ENCODE measurements around the gene TP53I11.
A peak's percentile ranks its signal among the peaks of the same experiment; 100 is the strongest.

Gene TP53I11

DNA sequence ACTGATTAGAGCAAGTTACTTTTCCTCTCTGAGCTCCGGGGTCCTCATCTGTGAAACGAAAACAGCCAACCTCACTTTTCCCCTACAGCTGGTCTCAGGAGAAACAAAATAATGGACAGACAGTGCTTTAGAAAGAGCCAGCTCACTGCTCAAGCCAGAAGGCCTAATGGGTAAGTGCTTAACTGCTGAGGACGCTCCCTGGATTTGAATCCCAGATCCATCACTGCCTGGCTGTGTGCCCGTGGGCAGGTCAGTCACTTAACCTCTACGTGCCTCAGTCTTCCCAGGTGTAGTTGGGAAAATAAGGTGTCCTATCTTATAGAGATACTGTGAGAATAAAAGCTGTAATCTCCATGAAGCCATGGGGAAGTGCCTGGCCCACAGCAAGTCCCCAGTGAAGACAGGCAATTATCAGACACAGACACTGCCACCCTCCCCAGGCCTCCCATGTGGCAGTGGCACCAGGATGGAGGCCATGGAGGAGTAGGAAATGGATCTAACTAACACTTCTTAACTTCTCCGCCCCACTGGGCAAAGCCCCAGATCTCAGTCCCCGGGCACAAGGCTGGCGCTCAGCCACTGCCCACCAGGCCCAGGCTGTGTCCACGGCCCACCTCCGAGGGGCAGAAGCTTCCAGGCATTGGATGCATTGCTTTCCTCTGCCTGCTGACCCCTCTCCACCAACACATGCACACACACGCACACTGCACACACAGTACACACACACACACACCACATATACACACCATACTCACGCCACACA is 9.2 kb downstream of the TP53I11 start:
- no peak for DNase-seq

DNA sequence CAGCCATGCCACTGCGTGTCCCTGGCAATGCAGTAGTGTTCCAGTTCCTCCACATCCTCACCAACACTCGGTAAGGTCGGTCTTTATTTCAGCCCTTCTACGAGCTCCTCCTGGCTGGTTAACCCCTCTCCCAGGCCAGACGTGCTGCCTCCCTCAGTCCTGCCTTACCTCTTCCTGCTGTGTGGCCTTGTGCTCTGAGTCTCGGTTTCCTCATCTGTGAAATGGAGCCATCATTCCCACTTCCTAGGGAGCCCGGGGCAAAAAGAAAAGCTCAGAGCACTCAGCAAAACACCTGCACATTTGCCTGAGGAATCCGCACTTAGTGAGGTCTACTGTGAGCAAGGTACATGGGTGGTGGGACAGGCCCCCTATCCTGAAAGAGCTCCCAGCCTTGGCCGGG is 9.8 kb downstream of the TP53I11 start:
- DNase-seq = no peak

DNA sequence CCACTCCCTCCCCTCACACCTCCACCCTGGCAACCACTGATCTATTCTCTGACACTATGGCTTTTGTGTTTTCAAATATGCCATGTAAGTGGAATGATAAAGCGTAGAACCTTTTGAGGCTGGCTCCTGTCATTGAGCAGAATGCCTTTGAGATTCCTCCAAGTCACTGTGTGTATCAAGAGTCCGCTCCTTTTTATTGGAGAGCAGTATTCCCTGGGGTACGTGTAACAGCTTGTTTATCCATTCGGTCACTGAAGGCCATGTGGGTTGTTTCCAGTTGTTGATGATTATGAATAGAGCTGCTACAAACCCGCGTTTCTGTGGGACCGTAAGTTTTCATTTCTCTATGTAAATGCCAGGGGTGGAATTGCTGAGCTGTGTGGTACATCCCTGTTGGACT is 10.3 kb downstream of the TP53I11 start:
- no peak for DNase-seq

DNA sequence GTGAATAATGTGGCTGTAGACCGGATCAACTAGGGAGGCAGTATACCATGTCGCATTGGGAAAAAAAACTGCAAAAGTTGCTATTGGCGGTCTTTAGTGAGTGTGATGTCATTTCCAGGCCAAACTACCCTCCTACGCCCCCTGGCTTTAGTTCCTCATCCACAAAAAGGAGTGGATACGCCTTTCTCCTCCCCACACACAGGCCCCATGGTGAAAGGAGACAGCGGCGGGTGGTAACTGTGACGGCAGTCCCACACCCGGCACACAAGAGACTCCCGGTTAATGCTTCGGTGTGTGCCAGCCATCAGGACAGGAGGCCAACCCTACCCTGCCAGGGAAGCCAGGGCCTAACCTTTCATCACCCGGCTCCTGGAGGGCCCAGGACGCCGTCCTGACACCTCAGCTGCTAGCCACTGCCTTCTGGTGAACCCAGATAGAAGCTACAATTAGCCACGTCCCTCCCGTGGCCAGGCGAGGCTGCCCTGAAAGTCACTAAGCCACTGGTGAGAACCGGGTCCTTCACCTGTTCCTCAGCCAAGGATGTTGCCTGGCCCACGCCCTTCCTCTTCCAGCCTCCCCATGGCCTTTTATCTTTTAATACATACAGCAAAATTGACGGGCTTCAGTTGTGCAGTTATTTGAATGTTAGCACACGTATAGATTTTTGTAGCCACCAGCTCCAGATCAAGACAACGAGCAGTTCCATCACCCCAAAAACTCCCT is 10.8 kb downstream of the TP53I11 start:
- peak in 1 of 58 donors; percentile 26 for DNase-seq

DNA sequence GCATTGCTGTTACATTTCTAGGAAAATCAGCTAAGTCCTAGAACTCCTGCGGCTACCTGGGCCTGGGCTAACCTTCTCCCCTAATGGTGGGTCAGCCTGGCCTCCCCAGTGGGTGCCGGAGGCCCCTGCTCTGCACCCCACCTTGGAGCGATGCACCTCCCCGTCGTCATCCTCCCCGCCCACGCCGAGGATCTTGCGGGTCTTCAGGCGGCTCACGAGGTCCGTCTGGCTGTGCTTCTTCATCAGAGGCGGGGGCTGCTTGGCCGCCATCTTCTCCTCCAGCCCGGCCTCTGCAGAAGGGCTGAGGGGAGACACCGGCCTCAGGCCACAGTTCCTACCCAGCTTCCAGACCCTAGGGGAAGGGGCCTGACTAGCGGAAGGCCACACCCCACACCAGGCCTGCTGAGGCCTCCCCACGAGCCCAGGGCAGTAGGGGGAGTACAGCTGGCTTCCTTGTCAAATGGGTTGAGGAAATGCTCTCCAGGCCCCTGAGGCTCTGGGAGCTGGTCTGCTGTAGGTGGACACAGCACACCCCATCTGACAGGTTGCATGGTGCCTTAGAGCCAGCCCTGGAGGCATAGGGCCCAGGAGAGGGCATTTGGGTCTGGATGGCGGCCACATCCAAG is 12.5 kb downstream of the TP53I11 start:
- no peak for DNase-seq

DNA sequence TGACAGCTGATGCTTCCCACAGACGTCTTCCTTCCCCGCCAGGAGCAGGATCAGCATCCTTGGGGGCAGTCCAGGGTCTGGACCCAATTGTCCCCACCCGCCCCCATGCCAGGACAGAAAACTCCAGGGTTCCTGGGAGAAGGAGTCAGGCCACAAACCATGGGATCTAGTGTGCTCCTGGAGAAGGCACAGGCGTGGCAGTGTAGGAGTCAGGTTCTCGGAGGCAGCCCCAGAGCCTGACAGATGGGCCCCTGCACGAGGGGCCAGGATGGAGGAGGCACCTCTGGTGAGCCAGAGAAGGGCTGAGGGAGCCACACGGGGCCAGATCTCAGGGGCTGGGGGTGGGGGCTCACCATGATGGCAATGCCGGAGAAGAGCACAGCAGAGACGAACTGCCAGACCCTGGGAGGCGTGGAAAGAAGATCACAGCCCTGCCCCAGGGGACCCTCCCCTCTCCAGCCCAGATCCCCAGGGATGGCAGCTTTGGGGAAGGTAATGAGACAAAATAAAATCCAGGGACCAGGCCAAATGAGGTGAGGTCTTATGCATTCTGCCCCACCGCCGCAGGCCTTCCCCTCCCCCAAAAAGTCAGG is 13.6 kb downstream of the TP53I11 start:
- DNase-seq = peak in 1 of 58 donors; percentile 20

DNA sequence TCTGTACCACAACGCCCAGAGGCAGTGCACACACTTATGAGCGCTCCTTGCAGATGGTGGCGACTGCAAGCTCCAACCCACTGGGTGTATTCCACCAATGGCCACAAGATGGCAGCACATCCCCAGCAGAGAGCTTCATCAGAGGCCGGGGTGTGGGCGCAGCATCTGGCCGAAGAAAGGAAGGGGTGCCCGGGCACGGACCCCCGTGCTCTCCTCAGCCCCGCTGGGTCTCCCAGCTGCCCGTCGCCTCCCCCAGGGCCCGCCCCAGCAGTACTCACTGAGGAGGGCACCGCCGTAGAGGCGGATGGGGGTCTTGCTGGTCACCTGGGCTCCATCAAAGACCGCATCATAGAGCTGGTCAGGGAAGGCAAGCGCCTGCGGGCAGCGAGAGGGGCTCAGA is 14.2 kb downstream of the TP53I11 start:
- DNase-seq = peak in 57 of 58 donors; percentile 32 to 92 (median 76)

DNA sequence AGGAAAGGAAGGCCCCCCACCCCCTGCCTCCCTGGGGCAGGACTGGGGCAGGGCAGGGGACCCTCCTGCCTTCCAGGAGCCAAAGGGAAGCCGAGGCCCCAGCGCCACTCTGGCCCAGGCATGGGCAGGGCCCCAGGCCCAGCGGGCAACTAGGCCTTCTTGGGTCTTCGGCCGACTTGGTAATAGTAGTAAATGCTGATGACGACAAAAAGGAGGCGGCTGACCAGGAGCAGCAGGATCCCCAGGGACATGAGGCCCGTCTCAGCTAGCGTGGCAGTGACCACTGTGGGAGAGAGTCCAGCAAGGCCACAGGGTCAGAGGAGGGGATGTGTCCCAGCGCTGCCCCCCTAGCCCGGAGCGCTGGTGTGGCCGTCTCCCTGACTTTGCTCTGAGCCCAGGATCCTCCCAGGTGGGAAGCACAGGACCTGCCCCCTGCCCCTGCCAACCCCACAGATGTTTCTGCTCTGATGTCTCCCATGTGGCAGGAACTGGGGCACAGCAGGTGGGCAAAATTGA is 15.9 kb downstream of the TP53I11 start:
- DNase-seq = no peak

DNA sequence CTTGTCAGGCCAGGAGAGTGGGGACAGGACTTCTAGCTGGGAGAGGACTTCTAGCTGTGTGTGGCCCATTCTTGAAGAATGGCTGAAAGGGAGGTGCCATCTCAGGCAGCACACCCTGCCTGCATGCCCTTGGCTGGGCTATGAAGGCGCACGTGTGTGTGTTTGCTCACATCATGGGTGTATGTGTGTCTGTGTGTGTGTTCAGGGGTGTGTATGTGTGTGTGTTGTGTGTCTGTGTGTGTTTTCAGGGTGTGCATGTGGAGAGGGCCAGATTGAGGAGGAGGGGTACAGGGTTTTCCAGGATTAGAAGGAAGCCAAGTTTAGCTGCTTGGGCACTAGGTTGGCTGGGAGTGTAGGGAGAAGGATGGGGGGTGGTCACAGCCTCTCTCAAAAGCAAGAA is 16.6 kb downstream of the TP53I11 start:
- DNase-seq = no peak

DNA sequence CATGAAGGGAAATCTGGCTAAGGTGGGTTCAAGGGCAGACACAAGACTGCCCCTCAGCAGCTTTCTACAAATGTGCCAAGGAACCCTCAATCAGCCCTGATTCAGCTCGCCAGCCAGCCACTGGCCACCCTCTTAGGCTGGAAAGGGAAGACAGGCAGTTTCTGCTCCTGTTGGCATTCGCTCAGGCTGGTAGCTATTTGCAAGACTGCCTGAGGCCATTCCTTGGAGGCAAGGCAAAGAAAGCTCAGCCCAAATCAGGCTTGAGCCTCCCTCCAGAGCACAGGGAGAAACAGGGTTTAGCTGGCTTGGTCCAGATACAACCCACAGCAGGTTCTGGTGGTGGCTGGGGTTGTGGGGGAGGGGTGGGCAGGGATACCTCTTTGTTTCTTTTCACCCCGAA is 19.2 kb downstream of the TP53I11 start:
- no peak for DNase-seq

DNA sequence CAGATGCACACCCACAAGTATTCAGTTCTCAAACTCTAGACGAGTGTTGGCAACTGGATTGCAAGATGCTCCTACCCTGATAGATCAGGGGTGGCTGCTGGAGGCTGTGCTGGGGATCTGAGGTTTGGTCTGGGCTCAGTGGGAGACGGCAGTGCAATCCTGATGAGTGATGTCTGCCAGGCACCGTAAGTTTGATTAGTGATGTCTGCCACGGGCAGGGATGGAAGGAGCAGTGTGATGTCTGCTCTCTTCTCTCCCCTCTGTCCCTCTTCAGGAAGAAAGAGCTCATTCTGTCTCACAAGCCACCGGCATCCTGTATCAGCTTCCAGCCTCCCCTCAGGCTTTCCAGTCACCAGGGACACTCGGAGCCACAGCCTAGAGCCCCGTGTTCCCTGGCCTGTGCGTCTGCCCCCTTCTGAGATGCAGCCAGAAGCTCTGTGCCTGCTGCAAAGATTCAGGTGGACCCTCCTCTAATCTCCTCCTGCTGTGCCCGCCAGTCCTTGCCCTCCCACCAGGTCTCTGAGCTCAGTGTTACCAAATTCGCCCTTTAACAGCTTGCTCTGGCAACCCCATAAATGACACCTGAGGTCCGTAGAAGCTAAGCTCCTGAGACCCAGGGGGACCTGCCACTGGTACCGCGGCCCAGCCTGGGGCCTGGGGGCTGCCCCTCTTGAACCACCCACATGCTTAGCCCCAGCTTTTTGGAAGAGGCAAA is 19.9 kb downstream of the TP53I11 start:
- DNase-seq = no peak

DNA sequence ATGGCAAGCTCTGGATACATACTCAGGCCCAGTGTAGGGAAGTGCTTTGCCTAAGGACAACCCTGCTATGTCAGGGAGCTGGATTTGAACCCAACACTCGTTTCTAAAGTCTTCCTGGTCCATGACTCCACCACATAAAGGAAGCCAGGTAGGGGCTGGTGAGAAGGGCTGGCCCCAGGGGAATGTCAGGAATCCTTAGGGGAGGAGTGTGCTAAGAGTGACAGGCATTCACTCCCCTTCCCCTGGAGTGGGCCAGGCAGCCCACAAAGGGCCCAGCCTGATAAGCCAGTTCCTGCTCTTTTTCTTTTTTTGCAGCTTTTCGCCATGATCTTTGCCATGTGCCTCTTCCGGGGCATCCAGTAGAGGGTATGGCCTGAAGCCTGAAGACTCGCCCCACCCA is 21.9 kb downstream of the TP53I11 start:
- DNase-seq = no peak

DNA sequence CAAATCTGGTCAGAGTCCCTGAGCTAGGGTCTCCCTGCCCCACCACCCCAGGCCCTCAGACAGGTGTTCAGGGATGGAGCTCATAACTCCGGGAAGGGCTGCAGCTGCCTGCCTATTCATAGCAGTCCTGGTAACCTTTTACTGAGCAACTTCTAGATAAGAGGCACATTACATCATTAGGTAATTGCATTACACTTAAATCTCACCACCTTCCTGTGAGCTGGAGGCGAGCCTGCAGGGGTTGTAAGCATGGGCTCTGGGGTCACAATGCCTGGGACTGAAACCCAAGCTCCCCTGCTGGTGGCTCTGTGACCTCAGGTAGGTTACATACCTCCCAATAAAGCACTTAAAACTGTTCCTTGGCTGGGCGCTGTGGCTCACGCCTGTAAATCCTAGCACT is 22.5 kb downstream of the TP53I11 start:
- no peak for DNase-seq

DNA sequence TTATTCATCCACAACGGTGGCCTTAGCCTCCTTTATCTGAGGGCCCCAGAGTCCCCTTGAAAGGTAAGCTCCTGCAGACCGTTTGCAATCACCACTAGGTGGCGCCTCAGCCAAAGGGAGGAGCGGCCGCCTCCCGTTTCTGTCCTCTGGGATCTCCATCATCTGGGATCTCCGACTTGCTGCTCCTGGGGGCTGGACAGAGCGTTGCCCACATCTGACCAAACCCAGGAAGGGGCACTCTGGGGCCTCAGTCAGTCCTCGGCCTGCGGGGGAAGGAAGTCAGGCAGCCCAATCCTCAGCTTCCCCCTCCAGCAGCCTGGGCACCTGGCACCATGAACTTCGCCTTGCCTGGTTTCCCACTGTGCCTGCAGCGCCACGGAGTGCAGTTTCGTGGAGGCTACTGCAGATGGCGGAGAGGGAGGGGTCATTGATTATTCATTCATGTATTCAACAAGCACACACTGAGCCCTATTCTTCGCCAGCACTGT is 23.5 kb downstream of the TP53I11 start:
- DNase-seq = peak in 57 of 58 donors; percentile 35 to 92 (median 79)

DNA sequence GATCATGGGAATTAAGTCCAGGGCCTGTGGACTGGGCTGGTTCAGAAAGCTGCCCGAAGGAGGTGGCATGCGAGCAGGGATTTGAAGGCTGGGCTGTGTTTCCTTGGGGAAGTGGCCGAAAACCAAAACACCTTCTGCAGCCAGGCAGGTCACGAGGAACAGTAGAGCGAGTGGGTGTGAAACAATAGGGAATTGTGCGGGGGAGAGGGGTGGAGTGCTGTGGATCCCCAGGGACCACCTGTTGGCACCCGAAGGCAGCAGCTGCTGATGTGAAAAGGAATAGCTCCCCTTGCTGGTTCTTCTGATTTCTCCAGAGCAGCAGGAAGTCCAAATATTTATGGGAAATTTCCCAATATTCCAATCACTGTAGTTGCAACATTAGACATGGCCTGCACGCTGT is 24.6 kb downstream of the TP53I11 start:
- no peak for DNase-seq

DNA sequence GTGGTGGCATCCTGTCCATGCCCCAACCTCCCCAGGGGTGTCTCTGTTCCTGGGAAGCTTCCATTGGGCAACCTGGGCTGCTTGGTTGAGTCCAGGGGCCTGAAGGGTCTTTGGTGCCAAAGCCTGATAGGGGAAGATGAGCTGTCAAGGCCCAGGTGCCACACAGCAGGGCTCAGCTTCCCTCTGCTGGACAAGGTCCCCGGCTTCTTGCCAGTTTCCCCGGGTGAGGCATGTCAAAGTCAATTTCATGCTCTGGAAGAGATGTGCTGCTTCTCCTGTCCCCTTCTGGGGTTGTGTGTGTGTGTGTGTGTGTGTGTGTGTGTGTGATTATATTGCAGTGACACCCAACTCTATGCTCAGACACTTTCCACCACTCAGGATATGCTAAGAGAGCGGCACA is 26.9 kb downstream of the TP53I11 start:
- no peak for DNase-seq

DNA sequence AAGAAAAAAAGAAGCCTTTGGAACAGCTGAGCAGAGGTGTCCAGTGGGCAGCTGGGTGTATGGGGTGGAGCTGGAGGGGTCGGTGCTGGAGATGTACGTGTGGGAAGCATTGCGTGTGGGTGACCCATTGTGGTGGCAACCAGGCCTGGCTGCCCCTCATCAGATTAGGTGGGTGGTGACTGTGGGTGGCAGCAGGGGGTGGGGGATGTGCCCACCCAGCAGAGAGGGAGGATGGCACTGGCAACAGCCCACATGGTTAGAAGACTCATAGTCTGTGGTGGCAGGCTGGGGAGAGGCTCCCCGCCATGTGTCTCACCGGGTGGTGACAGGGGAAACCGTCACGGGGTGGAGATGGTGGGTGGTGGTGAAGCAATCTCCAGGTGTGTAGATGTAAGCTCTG is 27.6 kb downstream of the TP53I11 start:
- DNase-seq = no peak

DNA sequence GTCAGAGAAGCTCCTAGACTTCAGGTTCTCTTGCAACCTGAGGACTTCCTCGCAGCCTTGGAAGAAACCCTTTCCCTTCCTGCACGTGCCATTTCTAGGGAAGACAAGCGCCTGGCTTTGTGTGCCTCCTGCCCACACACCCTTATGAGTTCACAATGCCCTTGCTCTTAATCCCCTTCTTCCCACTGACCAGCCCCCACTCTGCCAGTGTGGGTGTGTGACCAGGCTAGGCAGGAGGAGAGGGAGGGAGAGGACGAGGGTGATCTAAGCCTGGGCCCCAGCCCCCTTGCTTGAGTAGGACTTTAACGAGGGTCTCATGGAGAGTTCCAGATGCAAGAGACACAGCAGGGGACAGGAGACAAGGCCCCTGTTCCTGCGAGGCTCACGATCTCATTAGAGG is 30.2 kb downstream of the TP53I11 start:
- no peak for DNase-seq

DNA sequence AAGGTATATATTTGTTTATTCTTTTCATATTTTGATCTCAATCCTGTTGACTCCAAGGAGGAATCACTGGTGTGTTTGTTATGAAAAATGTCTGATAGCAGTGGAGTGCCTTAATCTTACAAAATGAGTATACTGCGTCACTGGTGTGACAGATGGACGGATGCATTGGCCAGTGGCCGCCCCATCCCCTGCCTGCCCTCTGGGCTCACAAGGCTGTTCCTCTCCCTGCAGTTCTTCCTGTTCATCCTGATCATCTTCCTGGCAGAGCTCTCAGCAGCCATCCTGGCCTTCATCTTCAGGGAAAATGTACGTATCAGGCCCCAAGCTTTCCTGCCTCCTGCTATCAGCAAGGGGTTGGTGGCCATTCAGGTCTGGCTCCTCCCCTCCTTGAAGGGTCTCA is 32.9 kb downstream of the TP53I11 start:
- DNase-seq = no peak

DNA sequence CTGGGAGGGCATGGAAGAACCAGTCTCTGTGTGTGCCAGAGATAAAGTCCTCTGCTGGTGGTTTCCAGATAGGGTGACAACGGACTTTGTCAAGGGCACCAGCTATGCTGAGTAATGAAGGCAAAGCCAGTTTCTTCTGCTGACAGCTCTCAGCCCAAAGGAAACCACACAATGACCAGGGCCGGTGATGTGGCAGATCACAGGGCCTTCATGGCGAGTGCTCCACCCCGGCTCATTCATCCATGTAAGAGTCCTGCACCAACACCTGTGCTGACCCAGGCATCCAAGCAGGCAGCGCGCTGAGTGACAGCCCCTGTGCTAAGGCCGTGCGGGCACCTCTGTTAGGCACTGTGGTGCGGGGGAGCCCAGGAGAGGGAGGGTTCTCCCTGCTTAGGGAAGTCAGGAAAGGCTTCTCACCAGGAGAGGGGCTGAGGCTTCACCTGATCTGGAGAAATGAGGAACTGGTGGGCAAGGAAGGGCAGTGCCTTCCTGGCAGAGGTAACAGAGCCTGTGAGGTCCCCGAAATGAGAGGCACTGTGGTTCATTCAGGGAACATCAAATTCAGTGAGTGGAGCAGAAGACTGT is 33.8 kb downstream of the TP53I11 start:
- DNase-seq = no peak

DNA sequence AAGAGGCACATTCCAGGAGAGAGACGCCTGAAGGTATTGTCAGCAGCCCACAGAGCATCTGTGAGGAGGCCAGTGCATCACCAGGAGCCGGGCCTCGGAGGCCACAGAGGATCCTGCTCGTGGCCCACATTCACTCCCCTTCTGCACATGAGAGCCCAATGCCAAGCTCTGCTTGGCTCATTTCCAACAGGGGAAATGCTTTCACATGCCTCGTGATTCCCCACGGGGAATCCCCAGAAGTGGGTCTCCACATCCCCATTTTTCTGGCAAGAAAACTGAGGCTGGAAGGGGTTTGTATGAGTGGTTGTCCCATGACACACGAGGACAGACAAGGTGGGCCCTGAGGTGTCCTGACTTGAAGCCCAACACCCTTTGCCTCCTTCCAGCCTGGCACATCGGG is 34.4 kb downstream of the TP53I11 start:
- no peak for DNase-seq
